Measurements from ENCODE around the gene SYT3.
"Not testable (repeated sequence)": the region's sequence is repeated elsewhere in the genome, so short reads cannot be mapped to it uniquely, and the experiment has no call there.

SYT3 gene

GRCh38 chr19:50580970-50581634, 58.6 kb downstream of the SYT3 start:
- Histone ChIP-seq H3K4me1 (no peaks in the 10 kb centered on the region), H3K4me3 (no peak overlapping the region), H3K9me3 (replicated peaks in 1 of 11) (peaks cover 5 to 12% (median 9%) of the 10 kb centered on the region in 11 experiments; a peak in 19 of 22 replicates), H3K4me2 (no peak overlapping the region), H3K27me3 (no peaks in the 10 kb centered on the region), H3K27ac (no peak overlapping the region), H4K20me1 (no peaks in the 10 kb centered on the region), H3K9ac (no peak overlapping the region), H3K36me3 (no peaks in the 10 kb centered on the region)
- no peak for TF ChIP-seq Cebpa-rat (IDR thresholded peaks at IDR 0.05)

GRCh38 chr19:50580240-50580639, 59.4 kb downstream of the SYT3 start:
- H3K36me3 ChIP-seq = no peaks in the 10 kb centered on the region
- H3K9me3 ChIP-seq (replicated peaks in 1 of 11) = peaks cover 5 to 12% (median 9%) of the 10 kb centered on the region in 11 experiments; a peak in 19 of 22 replicates
- H4K20me1 ChIP-seq = no peaks in the 10 kb centered on the region
- no peaks in the 10 kb centered on the region for H3K4me1 ChIP-seq
- no peak overlapping the region for H3K4me2 ChIP-seq
- no peaks in the 10 kb centered on the region for H3K27me3 ChIP-seq
- no peak for TF ChIP-seq Cebpa-rat (IDR thresholded peaks at IDR 0.05)
- no peak overlapping the region for H3K4me3 ChIP-seq
- no peak overlapping the region for H3K27ac ChIP-seq
- no peak overlapping the region for H3K9ac ChIP-seq

- not testable (repeated sequence) for H3K9ac ChIP-seq; H3K9me3 ChIP-seq (replicated peaks in 1 of 11); H3K4me2 ChIP-seq; H3K4me3 ChIP-seq; H3K27me3 ChIP-seq; H4K20me1 ChIP-seq; H3K36me3 ChIP-seq; H3K4me1 ChIP-seq; H3K27ac ChIP-seq
Measured at GRCh38 chr19:50576769-50577168, 62.9 kb downstream of the SYT3 start.

- Histone ChIP-seq H3K4me1 (peaks cover 0 to 10% (median 0%) of the 10 kb centered on the region in 10 experiments; a peak in 3 of 20 replicates), H3K4me3 (no peak overlapping the region), H3K9ac (no peak overlapping the region), H3K9me3 (replicated peaks in 1 of 11) (no peaks in the 10 kb centered on the region), H3K27ac (no peak overlapping the region), H3K4me2 (peak overlapping the region in 1 of 11 experiments; percentile 20; a peak in 1 of 22 replicates), H4K20me1 (peaks cover 0 to 5% (median 0%) of the 10 kb centered on the region in 11 experiments; a peak in 1 of 22 replicates), H3K36me3 (no peaks in the 10 kb centered on the region), H3K27me3 (peaks cover 7 to 14% (median 13%) of the 10 kb centered on the region in 11 experiments)
- TF ChIP-seq Cebpa-rat (IDR thresholded peaks at IDR 0.05) = no peak
Measured at GRCh38 chr19:50573741-50574461, 65.8 kb downstream of the SYT3 start.
